ENCODE data around the gene KLHL29.

DNA sequence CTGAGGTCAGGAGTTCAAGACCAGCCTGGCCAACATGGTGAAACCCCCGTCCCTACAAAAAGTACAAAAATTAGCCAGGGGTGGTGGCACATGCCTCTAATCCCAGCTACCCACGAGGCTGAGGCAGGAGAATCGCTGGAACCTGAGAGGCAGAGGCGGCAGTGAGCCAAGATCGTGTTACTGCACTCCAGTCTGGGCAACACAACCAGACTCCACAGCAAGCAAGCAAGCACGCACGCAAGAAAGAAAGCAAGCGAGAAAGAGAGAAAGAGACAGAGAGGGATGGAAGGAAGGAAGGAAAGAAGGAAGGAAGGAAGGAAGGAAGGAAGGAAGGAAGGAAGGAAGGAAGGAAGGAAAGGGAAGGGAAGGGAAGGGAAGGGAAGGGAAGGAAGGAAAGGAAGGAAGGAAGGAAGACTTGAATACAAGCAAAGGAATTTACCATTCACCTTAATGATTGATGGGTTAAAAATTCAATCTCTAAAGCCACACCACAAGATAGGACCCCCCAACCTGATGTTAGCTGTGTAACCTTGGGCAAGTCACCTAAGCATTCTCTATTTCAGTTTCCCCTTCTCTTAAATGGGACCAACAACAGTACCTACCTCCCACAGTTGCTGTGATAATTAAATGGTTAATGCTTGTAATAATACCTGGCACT is 360.2 kb downstream of the KLHL29 start:
- TF ChIP-seq POLR2A (IDR thresholded peaks at IDR 0.05): no peak
- TF ChIP-seq, protein P1, sequence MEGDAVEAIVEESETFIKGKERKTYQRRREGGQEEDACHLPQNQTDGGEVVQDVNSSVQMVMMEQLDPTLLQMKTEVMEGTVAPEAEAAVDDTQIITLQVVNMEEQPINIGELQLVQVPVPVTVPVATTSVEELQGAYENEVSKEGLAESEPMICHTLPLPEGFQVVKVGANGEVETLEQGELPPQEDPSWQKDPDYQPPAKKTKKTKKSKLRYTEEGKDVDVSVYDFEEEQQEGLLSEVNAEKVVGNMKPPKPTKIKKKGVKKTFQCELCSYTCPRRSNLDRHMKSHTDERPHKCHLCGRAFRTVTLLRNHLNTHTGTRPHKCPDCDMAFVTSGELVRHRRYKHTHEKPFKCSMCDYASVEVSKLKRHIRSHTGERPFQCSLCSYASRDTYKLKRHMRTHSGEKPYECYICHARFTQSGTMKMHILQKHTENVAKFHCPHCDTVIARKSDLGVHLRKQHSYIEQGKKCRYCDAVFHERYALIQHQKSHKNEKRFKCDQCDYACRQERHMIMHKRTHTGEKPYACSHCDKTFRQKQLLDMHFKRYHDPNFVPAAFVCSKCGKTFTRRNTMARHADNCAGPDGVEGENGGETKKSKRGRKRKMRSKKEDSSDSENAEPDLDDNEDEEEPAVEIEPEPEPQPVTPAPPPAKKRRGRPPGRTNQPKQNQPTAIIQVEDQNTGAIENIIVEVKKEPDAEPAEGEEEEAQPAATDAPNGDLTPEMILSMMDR (IDR thresholded peaks at IDR 0.05): no peak
